SK-N-SH (cell line): Measurements from ENCODE around the gene ERC2.

Experiments
- CTCF ChIP-seq: fragments of 200-600 bp; sonication (generic); IDR thresholded peaks from 2 replicates; pipeline ENCODE4 v1.6.1; 2017; ENCODE audit warnings: antibody characterized with exemption, mild to moderate bottlenecking, moderate library complexity
- EP300 ChIP-seq, 2 experiments: IDR thresholded peaks; 2 replicates each; pipeline versions ENCODE4 v1.4.0 to v1.6.1; 2012; ENCODE audit warnings: borderline replicate concordance in 1 of 2, low read depth in 1 of 2, low read length in 1 of 2
- EZH2phosphoT487 ChIP-seq: fragments of 200-600 bp; sonication (generic); IDR thresholded peaks from 2 replicates; pipeline ENCODE4 v1.6.1; 2017; ENCODE audit warnings: low read depth, mixed run types, mild to moderate bottlenecking, antibody characterized with exemption, moderate library complexity, borderline replicate concordance
- GATA2 ChIP-seq: sonication (generic); formaldehyde crosslinking; IDR thresholded peaks from 2 replicates; pipeline ENCODE4 v1.5.0; 2020; ENCODE audit warnings: mild to moderate bottlenecking, missing genetic modification reagents
- MXI1 ChIP-seq: IDR thresholded peaks from 2 replicates; pipeline ENCODE4 v1.6.1; 2012; ENCODE audit warnings: mild to moderate bottlenecking, low read depth, low read length, improper control_type of control experiment
- POLR2AphosphoS5 ChIP-seq: IDR thresholded peaks from 2 replicates; pipeline ENCODE4 v1.6.1; 2012; ENCODE audit warnings: low read depth, low read length
- REST ChIP-seq: IDR thresholded peaks from 2 replicates; pipeline ENCODE4 v1.6.1; 2012; ENCODE audit warnings: mild to moderate bottlenecking, low read depth, low read length, moderate library complexity
- SIN3A ChIP-seq: IDR thresholded peaks from 2 replicates; pipeline ENCODE4 v1.6.1; 2012; ENCODE audit warnings: low read depth, mild to moderate bottlenecking, low read length, moderate library complexity, borderline replicate concordance
- USF2 ChIP-seq: fragments of 150-350 bp; IDR thresholded peaks from 2 replicates; pipeline ENCODE4 v1.6.1; 2017; ENCODE audit warnings: antibody characterized with exemption, low read length, low read depth, borderline replicate concordance
- TF ChIP-seq, protein P1 (sequence below): fragments of 150-350 bp; IDR thresholded peaks from 2 replicates; pipeline ENCODE4 v1.6.1; 2016; ENCODE audit warnings: mild to moderate bottlenecking, low read depth, low read length

GRCh38 chr3:55910543-55910942 lies 557.7 kb downstream of the ERC2 start:
- TF ChIP-seq SIN3A, result no peak
- TF ChIP-seq CTCF, result no peak
- no peak for TF ChIP-seq EP300 (IDR thresholded peaks at IDR 0.05; ENCODE audit: borderline replicate concordance in 1 of 2, low read depth in 1 of 2, low read length in 1 of 2)
- TF ChIP-seq REST, result no peak
- TF ChIP-seq, protein P1, sequence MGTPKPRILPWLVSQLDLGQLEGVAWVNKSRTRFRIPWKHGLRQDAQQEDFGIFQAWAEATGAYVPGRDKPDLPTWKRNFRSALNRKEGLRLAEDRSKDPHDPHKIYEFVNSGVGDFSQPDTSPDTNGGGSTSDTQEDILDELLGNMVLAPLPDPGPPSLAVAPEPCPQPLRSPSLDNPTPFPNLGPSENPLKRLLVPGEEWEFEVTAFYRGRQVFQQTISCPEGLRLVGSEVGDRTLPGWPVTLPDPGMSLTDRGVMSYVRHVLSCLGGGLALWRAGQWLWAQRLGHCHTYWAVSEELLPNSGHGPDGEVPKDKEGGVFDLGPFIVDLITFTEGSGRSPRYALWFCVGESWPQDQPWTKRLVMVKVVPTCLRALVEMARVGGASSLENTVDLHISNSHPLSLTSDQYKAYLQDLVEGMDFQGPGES, result no peak
- no peak for TF ChIP-seq USF2
- no peak for TF ChIP-seq GATA2
- TF ChIP-seq EZH2phosphoT487, result no peak
- TF ChIP-seq MXI1, result no peak
- no peak for TF ChIP-seq POLR2AphosphoS5
